Testis (tissue), 3 donors: ENCODE results near the gene HDGFL3. TPM values are rescaled to one million over a fixed set of nuclear protein-coding genes. Genes with fewer than 3 reads are reported as not detected.

Source experiments
- DNase-seq: peaks from one replicate; pipeline ENCODE4 v3.0.0-alpha.2; 2019
- H3K27ac ChIP-seq, 2 donors: fragments of 200-600 bp; sonication (generic); one replicate each; pipeline ENCODE4 v1.5.1; 2019
- H3K27me3 ChIP-seq: fragments of 200-600 bp; sonication (generic); one replicate; pipeline ENCODE4 v1.5.1; 2019
- H3K36me3 ChIP-seq: fragments of 200-600 bp; sonication (generic); one replicate; pipeline ENCODE4 v1.5.1; 2017; ENCODE audit warnings: low read depth; ENCODE audit errors: missing control alignments
- H3K4me1 ChIP-seq: fragments of 200-600 bp; sonication (generic); one replicate; pipeline ENCODE4 v1.5.1; 2019
- H3K4me3 ChIP-seq, 2 donors: fragments of 200-600 bp; sonication (generic); one replicate each; pipeline ENCODE4 v1.5.1; 2017 to 2019
- H3K9me3 ChIP-seq: fragments of 200-600 bp; sonication (generic); one replicate; pipeline ENCODE4 v1.5.1; 2017
- CTCF ChIP-seq, 3 experiments: fragments of 450-650 bp in 2 of 3; fragments of 200-600 bp in 1 of 3; sonication (generic) in 1 of 3; IDR thresholded peaks; one replicate each; pipeline ENCODE4 v1.5.1; 2016 to 2019; ENCODE audit warnings: antibody characterized with exemption in 3 of 3, mild to moderate bottlenecking in 2 of 3, moderate library complexity in 1 of 3
- POLR2A ChIP-seq: fragments of 450-650 bp; IDR thresholded peaks from one replicate; pipeline ENCODE4 v1.6.1; 2017; ENCODE audit warnings: antibody characterized with exemption, mild to moderate bottlenecking, moderate library complexity
- WGBS, 2 donors: methylation state at CpG; one replicate each; pipeline ENCODE4 v1.1.5; 2018; 5-methylcytosine and 5-hydroxymethylcytosine counted together
- intact Hi-C: fragments of 100-400 bp; cut with DNase I; formaldehyde crosslinking; loops from one replicate; pipeline ENCODE4 v1.15.1; 2023; ENCODE audit warnings: low total_unique reads
- polyA plus RNA-seq: library from polyadenylated mRNA; stranded (reverse); fragments of 350-450 nt; fragmentation: Illumina TruSeq; extraction: RNeasy Lipid Tissue Mini Kit (QIAGEN cat#74804); gene quantifications from one replicate; pipeline ENCODE4 v1.2.3, GENCODE V29; 2014; ENCODE audit warnings: low read depth, low replicate concordance; ENCODE audit not compliant: insufficient read depth
- total RNA-seq, 2 donors: library from RNA; depleted of rRNA; stranded (reverse); fragments of >200 nt; gene quantifications; one replicate each; pipeline ENCODE4 v1.2.3, GENCODE V29; 2016

Gene HDGFL3
- total and polyA plus RNA-seq, 3 donors from 2014 or later = 87.1 to 130 (median 94.6) TPM

GRCh38 chr15:83110381-83110780, 97.2 kb downstream of the HDGFL3 start:
- H3K9me3 ChIP-seq = no peaks in the 10 kb centered on the region
- H3K4me1 ChIP-seq = no peaks in the 10 kb centered on the region
- no peak overlapping the region for H3K27ac ChIP-seq
- no peak overlapping the region for H3K4me3 ChIP-seq
- TF ChIP-seq CTCF (IDR thresholded peaks at IDR 0.05) (no peak), POLR2A (no peak)
- intact Hi-C loops = no loop called here
- no peaks in the 10 kb centered on the region for H3K36me3 ChIP-seq
- no peak for DNase-seq
- WGBS, 2 donors = 60 to 77% methylated on average over 1 to 3 of the region's 3 CpGs
- H3K27me3 ChIP-seq = no peaks in the 10 kb centered on the region

DNA sequence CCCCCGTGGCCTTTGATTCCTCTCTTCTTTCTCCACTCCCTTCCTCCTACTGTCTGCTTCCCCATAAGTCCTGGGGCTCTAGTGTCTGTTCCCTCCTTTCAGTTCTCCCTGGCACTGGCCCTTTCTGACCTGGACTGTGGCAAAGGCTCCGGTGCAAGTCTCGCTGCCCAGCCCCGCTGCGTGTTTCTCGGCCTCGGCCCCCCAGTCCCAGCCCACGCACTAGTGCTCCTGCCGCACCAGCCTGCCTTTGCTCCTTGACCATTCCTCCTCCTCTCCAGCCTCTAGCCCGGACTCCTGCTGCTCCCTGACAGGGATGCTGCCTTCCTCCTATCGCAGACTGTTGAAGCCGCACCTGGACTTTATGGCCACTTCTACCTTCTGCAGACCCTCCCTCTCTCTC, 98.1 kb downstream of the HDGFL3 start:
- Histone ChIP-seq H3K36me3 (no peaks in the 10 kb centered on the region), H3K4me1 (no peaks in the 10 kb centered on the region), H3K4me3 (no peak overlapping the region), H3K27me3 (no peaks in the 10 kb centered on the region), H3K27ac (no peak overlapping the region), H3K9me3 (no peaks in the 10 kb centered on the region)
- WGBS, 2 donors = 84 to 93% methylated on average over 12 of the region's 12 CpGs
- intact Hi-C loops = no loop called here
- DNase-seq = no peak
- TF ChIP-seq CTCF (IDR thresholded peaks at IDR 0.05) (no peak), POLR2A (no peak)

DNA sequence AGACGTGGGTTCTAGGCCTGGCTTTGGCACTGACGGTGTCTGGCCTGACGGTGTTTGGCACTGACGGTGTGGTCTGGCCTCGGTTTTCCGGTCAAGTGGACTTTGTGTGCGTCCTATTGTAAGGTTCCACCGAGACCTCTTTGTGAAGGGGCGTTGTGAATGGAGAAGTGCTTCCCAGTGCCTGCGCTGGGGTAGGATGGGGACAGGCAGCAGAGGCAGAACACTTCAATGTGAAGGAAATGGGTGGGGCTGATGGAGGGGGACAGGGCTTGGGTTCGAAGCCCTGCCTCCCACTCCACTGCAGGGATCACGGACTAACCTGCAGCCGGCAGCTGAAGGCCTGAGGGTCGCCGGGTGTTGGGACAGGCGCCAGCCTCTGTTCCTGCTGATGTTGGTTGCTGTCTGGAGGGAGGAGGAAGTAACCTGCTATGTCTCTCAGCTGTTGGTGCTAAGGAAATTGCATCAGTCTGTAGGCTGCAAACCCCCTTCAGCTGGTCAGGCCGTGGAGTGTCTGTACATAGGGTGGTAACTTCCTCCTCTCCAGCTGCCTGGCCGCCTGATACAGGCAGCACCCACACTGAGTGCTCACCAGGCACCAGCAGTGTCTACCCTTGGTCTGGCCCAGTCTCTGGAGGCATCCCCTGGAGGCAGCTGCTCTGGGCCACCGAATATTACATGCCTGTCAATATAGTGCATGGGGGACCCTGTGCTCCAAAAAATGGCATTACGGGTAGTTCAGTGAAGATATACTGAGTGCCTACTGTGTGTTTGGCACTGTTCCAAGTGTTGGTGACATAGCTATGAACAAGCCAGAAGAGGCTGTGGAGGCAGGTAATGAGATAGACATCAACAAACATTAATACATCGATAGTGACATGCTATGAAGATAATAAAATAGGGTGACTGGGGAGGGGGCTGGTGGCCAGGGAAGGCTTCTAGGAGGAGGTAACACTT, 99.1 kb downstream of the HDGFL3 start:
- intact Hi-C loops = no loop called here
- Histone ChIP-seq H3K27me3 (no peaks in the 10 kb centered on the region), H3K4me3 (peak overlapping the region in 1 of 2 donors; percentile 55), H3K4me1 (no peaks in the 10 kb centered on the region), H3K36me3 (no peaks in the 10 kb centered on the region), H3K27ac (peak overlapping the region in 1 of 2 donors; percentile 18), H3K9me3 (no peaks in the 10 kb centered on the region)
- TF ChIP-seq POLR2A = no peak
- no peak for TF ChIP-seq CTCF (IDR thresholded peaks at IDR 0.05)
- WGBS, 2 donors = 29 to 43% methylated on average over 16 to 21 of the region's 21 CpGs
- DNase-seq = peak; percentile 34

GRCh38 chr15:83107841-83108181, 99.8 kb downstream of the HDGFL3 start:
- Histone ChIP-seq H3K27ac (peak overlapping the region in 1 of 2 donors; percentile 18), H3K9me3 (no peaks in the 10 kb centered on the region), H3K4me3 (peak overlapping the region; percentile 55 to 62), H3K27me3 (no peaks in the 10 kb centered on the region), H3K36me3 (no peaks in the 10 kb centered on the region), H3K4me1 (no peaks in the 10 kb centered on the region)
- DNase-seq = no peak
- 2 to 3% methylated on average over 5 to 15 of the region's 30 CpGs for WGBS, 2 donors
- intact Hi-C loops = no loop called here
- TF ChIP-seq POLR2A (no peak), CTCF (IDR thresholded peaks at IDR 0.05) (no peak)
